Upper lobe of right lung (tissue), 1 donor: Measurements from ENCODE around the gene PKD1L1. TPM values are rescaled to one million over a fixed set of nuclear protein-coding genes. Genes with fewer than 3 reads are reported as not detected.

Source experiments
- ATAC-seq: fragments of 200-7000 bp; cut with Tn5 transposase; one replicate; pipeline ENCODE4 v1.9.1; 2020; ENCODE audit warnings: mild to moderate bottlenecking, moderate library complexity
- DNase-seq: peaks from one replicate; pipeline ENCODE4 v3.0.0-alpha.2; 2020
- H3K27ac ChIP-seq: fragments of 200-600 bp; one replicate; pipeline ENCODE4 v1.8.0; 2022
- H3K27me3 ChIP-seq: fragments of 200-600 bp; one replicate; pipeline ENCODE4 v1.8.0; 2022; ENCODE audit warnings: mild to moderate bottlenecking
- H3K36me3 ChIP-seq: fragments of 200-600 bp; one replicate; pipeline ENCODE4 v1.8.0; 2022
- H3K4me1 ChIP-seq: fragments of 200-600 bp; one replicate; pipeline ENCODE4 v1.8.0; 2022
- H3K4me3 ChIP-seq: fragments of 200-600 bp; one replicate; pipeline ENCODE4 v1.8.0; 2022; ENCODE audit warnings: mild to moderate bottlenecking
- H3K9me3 ChIP-seq: fragments of 200-600 bp; one replicate; pipeline ENCODE4 v1.8.0; 2022
- CTCF ChIP-seq: fragments of 200-600 bp; IDR thresholded peaks from one replicate; pipeline ENCODE4 v1.8.0; 2022; ENCODE audit warnings: antibody characterized with exemption
- intact Hi-C: fragments of 100-400 bp; cut with DNase I; formaldehyde crosslinking; loops from one replicate; pipeline ENCODE4 v1.11.0; 2022
- total RNA-seq: library from RNA; stranded (reverse); fragmentation: NEBNext Ultra II Directional; extraction: Animal tissue kit (Norgen Biotek cat#: 25700); gene quantifications from one replicate; pipeline ENCODE4 v1.2.1, GENCODE V29; 2021
- donor health status: DM: no; HTN: yes; CAD: no; lungs with severe emphysema.

The PKD1L1 gene
- total RNA-seq, 1 donor from 2014 or later: 1.0 TPM

DNA sequence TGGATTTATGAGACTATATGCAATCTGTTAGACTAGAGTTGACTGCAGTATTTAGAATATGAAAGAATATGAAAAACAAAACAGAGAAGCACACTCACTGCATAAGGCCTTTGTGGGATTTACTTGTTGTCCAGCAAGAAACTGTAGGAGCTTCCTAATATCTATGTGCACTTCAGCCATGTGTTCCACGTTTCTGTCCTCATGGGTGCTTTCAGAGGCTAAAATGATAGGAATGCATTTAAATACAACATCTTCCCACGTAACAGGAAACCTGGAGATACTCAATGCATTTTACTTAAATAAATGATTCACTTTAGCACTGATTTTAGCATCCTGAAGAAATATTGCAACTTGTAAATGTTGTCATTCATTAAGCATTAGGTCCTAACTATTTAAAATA is 19.4 kb upstream of the PKD1L1 start:
- no peak overlapping the region for H3K27ac ChIP-seq
- intact Hi-C loops: no loop called here
- H3K9me3 ChIP-seq: no peaks in the 10 kb centered on the region
- H3K4me1 ChIP-seq: peaks cover 7% of the 10 kb centered on the region
- H3K36me3 ChIP-seq: peaks cover 79% of the 10 kb centered on the region
- TF ChIP-seq CTCF: no peak
- ATAC-seq (no peak), DNase-seq (no peak)
- H3K27me3 ChIP-seq: no peaks in the 10 kb centered on the region
- H3K4me3 ChIP-seq: no peak overlapping the region

GRCh38 chr7:47967123-47967522 is 18.9 kb upstream of the PKD1L1 start:
- TF ChIP-seq CTCF: no peak

DNA sequence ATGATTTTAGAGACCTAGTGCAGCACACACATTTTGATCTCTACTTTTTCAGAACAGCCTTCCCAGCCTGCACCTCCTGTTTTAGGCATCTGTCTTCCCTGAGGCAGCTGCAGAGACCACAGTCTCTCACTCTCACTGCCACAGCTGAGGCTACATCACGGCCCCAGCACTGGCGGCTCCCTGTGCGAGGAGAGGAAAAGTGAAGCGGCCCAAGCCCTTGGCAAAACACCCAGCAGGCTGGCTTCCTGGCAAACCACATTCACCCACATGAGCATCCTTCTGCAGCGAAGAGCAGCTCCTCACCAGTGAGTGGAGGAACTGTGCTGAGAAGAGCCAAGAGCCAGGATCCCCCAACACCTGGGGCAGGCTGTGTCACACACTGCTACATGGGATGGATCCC is 17.2 kb upstream of the PKD1L1 start:
- TF ChIP-seq CTCF: no peak
- intact Hi-C loops: no loop called here
- no peaks in the 10 kb centered on the region for H3K4me1 ChIP-seq
- ATAC-seq (no peak), DNase-seq (no peak)
- no peaks in the 10 kb centered on the region for H3K9me3 ChIP-seq
- peaks cover 85% of the 10 kb centered on the region for H3K36me3 ChIP-seq
- H3K27ac ChIP-seq: no peak overlapping the region
- no peaks in the 10 kb centered on the region for H3K27me3 ChIP-seq
- H3K4me3 ChIP-seq: no peak overlapping the region

More at GRCh38 chr7:47967123-47967522, 18.9 kb upstream of the PKD1L1 start:
- peaks cover 79% of the 10 kb centered on the region for H3K36me3 ChIP-seq
- H3K4me1 ChIP-seq: peaks cover 7% of the 10 kb centered on the region
- H3K27me3 ChIP-seq: no peaks in the 10 kb centered on the region
- intact Hi-C loops: no loop called here
- no peak for ATAC-seq
- H3K9me3 ChIP-seq: no peaks in the 10 kb centered on the region
- no peak for DNase-seq
- H3K4me3 ChIP-seq: no peak overlapping the region
- H3K27ac ChIP-seq: no peak overlapping the region

DNA sequence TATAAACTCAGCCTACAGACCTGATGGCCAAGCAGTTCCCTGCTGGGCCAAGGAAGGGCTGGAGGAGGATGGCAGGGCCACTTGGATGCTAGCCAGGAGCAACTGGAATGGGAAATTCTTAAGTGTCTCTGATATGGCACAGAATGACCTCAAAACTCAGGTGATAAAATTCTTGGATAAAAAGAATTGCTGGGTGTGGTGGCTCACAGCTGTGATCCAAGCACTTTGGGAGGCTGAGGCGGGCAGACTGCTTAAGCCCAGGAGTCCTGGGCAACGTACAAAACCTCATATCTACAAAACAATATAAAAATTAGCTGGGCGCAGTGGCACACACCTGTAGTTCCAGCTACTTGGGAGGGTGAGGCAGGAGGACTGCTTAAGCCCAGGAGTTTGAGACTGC is 14.0 kb upstream of the PKD1L1 start:
- intact Hi-C loops: no loop called here
- Histone ChIP-seq H3K4me3 (no peak overlapping the region), H3K27me3 (no peaks in the 10 kb centered on the region), H3K9me3 (no peaks in the 10 kb centered on the region), H3K27ac (no peak overlapping the region), H3K4me1 (no peaks in the 10 kb centered on the region), H3K36me3 (peaks cover 75% of the 10 kb centered on the region)
- DNase-seq (no peak), ATAC-seq (peak; percentile 20)
- TF ChIP-seq CTCF: no peak

DNA sequence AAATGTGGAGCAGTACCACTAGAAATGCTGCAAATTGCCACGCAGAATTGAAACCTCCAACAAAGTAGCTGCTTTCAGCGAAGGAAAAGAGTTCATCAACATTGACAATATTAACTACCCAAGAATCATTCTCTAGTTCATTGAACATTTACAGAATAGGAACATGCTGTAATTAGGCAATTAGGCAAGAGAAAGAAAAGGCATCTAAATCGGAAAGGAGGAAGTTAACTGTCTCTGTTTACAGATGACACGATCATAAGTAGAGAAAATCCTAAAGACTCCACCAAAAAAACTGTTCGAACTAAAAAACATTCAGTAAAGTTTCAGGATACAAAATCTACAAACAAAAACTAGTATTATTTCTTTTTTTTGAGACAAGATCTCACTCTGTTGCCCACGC is 8.9 kb upstream of the PKD1L1 start:
- H3K4me1 ChIP-seq: no peaks in the 10 kb centered on the region
- no peak overlapping the region for H3K4me3 ChIP-seq
- no peaks in the 10 kb centered on the region for H3K27me3 ChIP-seq
- peaks cover 46% of the 10 kb centered on the region for H3K36me3 ChIP-seq
- H3K9me3 ChIP-seq: no peaks in the 10 kb centered on the region
- ATAC-seq: peak; percentile 33
- no peak for TF ChIP-seq CTCF
- no peak for DNase-seq
- no peak overlapping the region for H3K27ac ChIP-seq
- intact Hi-C loops: no loop called here

GRCh38 chr7:47956220-47956619 is 8.0 kb upstream of the PKD1L1 start:
- Histone ChIP-seq H3K4me3 (no peak overlapping the region), H3K4me1 (peaks cover 6% of the 10 kb centered on the region), H3K36me3 (peaks cover 37% of the 10 kb centered on the region), H3K27me3 (no peaks in the 10 kb centered on the region), H3K27ac (no peak overlapping the region), H3K9me3 (no peaks in the 10 kb centered on the region)
- no peak for TF ChIP-seq CTCF
- intact Hi-C loops: no loop called here
- DNase-seq (no peak), ATAC-seq (no peak)
